GM12874 (cell line): ENCODE results near the gene TLK2.

Experiments used
- TF ChIP-seq, protein P1 (sequence below): IDR thresholded peaks from 2 replicates; pipeline ENCODE4 v1.5.1; 2011; ENCODE audit warnings: low read depth, mild to moderate bottlenecking, control low read depth, low read length, moderate library complexity; ENCODE audit not compliant: insufficient read depth

The TLK2 gene

DNA sequence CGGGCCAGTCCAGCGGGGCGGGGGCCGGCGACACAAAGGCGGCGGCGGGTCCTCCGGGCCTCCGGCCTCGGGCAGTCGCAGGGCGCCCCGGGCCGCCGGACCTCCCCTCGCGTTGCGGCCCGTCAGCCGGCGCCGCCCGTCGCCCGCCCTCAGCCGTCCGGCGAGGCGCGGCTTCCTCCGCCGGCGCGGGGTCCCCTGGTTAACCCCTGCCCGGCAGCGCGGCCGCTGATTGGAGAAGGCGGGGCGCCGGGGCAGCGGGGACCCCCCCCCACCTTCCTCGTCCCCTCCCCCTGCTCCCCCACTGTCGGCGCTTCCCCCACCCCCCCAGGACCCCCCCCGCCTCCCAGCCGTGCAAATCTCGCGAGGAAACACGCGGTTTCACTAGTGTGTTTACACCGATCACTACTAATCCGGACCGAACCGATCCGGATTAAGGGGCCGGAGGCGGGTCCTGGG is at the start of gene TLK2:
Gene TLK2, plus strand, starts transcription at position 402 of the 456 bp plus-strand sequence. CDS start 2,301 bp downstream, outside the sequence.
- TF ChIP-seq, protein P1, sequence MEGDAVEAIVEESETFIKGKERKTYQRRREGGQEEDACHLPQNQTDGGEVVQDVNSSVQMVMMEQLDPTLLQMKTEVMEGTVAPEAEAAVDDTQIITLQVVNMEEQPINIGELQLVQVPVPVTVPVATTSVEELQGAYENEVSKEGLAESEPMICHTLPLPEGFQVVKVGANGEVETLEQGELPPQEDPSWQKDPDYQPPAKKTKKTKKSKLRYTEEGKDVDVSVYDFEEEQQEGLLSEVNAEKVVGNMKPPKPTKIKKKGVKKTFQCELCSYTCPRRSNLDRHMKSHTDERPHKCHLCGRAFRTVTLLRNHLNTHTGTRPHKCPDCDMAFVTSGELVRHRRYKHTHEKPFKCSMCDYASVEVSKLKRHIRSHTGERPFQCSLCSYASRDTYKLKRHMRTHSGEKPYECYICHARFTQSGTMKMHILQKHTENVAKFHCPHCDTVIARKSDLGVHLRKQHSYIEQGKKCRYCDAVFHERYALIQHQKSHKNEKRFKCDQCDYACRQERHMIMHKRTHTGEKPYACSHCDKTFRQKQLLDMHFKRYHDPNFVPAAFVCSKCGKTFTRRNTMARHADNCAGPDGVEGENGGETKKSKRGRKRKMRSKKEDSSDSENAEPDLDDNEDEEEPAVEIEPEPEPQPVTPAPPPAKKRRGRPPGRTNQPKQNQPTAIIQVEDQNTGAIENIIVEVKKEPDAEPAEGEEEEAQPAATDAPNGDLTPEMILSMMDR = no peak

DNA sequence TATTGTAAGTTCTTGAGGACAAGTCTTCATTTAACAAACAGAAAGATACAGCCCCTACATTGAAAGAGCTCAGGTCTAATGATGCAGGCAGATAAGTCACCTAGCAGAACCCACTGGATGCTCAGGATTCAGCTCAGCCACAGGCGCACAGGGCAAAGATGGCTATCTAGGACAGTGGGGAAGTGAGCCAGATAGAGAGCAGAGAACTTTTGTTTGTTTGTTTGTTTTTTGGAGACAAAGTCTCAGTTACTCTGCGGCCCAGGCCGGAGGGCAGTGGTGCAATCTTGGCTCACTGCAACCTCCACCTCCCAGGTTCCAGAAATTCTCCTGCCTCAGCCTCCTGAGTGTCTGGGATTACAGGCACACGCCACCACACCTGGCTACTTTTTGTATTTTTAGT is 34.6 kb upstream of the TLK2 start:
- TF ChIP-seq, protein P1 = no peak

DNA sequence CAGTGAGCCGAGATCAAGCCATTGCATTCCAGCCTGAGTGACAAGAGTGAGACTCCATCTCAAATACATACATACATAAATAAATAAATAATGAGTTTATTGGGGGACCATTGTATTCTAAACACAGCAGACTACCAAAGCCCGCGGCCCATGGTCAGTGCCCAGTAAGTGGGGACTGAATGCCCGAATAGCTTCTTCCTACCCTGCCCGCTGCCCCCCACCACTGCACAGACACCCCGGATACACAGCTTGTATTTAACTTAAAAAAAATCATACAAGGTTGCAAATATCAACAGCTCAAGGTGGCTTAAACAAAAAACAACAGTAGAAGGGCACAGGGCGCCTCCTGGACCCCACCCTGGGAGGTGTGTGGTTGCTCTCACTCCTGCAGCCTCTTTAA is 22.6 kb upstream of the TLK2 start:
- TF ChIP-seq, protein P1 = no peak

DNA sequence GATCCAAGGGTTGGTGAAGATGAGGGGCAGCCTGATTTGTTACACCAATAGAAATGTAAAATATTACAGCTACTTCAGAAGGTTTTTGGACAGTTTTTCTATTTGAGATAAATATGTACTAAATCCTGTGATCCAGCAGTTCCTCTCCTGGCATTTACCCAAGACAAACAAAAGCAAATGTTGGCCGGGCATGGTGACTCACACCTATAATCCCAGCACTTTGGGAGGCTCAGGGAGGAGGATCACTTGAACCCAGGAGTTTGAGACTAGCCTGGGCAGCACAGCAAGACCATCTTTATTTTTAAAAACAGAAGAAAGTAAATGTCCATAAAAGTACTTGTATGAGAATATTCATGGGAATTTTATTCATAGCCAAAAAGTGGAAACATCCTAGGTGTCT is 84.0 kb downstream of the TLK2 start:
- TF ChIP-seq, protein P1 = no peak

DNA sequence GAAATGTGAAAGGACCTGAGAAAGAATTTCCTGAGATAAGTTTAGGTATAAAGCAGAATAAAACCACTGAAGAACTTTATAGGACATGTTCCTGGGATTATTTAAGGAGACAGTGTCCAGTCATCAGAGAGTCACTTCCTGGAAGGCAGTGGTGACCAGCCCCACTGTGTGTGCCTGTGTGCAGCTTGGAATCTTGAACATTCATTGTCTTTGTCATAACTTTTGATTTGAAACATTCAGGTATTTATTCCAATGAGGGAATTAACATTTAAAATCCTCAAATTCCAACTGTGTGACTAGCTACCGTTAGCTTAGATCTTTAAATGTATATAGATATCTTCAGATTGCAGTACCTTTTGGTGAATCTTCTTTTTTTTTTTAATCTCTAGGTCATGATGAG is 87.2 kb downstream of the TLK2 start:
- TF ChIP-seq, protein P1 = no peak

DNA sequence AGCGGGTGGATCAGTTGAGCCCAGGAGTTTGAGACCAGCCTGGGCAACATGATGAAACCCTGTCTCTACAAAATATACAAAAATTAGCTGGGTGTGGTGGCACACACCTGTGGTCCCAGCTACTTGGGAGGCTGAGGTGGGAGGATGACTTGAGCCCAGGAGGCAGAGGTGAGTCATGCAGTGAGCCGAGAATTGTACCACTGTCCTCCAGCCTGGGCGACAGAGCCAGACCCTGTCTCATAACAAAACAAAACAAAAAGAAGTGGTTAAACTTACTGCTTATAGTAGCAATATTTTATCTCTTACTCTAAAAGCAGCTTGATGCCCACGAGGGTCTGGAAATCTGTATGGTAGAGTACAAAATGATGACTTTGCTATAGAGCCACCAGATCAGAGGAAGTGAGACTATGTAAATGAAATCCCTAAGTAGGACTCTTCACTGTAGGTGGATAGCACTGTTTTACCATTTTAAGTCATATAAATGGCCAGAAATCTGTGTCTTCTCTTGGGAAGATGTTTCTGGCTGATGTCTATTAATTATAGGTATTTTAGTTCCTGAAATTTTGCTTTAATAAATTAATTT is 88.5 kb downstream of the TLK2 start:
- TF ChIP-seq, protein P1 = no peak

DNA sequence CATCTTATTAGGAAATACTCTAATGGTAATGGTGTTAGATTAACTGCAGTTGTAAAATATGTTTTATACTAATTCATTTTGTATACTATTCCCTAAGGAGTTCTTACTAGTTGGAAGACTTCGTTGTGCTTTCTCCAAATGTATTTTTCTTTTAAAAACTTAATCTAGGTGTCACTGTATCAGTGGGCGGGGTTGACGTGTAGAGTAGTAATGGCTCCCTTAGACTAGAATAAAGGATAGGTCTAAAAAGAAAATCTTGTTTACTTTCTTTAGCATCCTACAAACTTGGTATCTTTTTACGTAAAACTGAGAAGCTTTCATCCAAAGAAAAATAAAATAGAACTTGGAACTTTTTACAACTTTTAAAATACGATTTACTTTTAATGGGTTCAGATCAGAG is 93.9 kb downstream of the TLK2 start:
- TF ChIP-seq, protein P1 = no peak

DNA sequence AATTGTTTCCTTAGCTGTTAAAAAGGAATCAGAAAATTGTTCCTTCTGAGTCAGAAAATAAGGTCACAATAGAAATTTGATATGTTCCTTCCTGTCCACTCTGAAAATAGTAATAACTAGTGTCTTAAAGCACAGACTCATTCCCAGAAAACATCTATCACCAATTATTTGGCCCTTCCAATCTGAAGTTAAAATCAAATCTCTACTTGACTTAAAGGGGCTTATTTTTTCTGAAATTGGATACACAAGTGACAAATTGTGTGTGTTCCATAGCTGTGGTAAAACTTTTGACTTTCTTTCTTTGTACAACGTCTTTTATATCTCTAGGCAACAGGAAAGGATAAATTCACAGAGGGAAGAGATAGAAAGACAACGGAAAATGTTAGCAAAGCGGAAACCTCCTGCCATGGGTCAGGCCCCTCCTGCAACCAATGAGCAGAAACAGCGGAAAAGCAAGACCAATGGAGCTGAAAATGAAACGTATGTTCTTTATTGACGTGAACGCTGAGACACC is 94.3 kb downstream of the TLK2 start:
- TF ChIP-seq, protein P1 = no peak
